Thyroid gland (tissue), 4 donors: Measurements from ENCODE around the gene CCDC187. TPM values are rescaled to one million over a fixed set of nuclear protein-coding genes. Genes with fewer than 3 reads are reported as not detected.

Experiments used
- DNase-seq, 2 donors: peaks; one replicate each; pipeline ENCODE4 v3.0.0-alpha.2; 2019
- H3K27ac ChIP-seq, 3 donors: fragments of 200-600 bp; sonication (generic); 1 replicate in 2 of 3; 2 replicates in 1 of 3; pipeline ENCODE4 v1.5.1; 2016 to 2019; ENCODE audit warnings: mild to moderate bottlenecking in 1 of 3, moderate library complexity in 1 of 3
- H3K27me3 ChIP-seq: fragments of 200-600 bp; sonication (generic); one replicate; pipeline ENCODE4 v1.5.1; 2019
- H3K36me3 ChIP-seq, 2 donors: fragments of 200-600 bp; sonication (generic); one replicate each; pipeline ENCODE4 v1.5.1; 2016 to 2019
- H3K4me1 ChIP-seq, 2 donors: fragments of 200-600 bp; sonication (generic); one replicate each; pipeline ENCODE4 v1.5.1; 2017 to 2019
- H3K4me3 ChIP-seq, 3 donors: fragments of 200-600 bp; sonication (generic); replicated peaks in 1 of 3; 1 replicate in 2 of 3; 2 replicates in 1 of 3; pipeline ENCODE4 v1.5.1; 2016; ENCODE audit warnings: mild to moderate bottlenecking in 1 of 3
- H3K9me3 ChIP-seq: fragments of 200-600 bp; sonication (generic); one replicate; pipeline ENCODE4 v1.5.1; 2017
- POLR2A ChIP-seq, 2 donors: fragments of 450-650 bp; IDR thresholded peaks; one replicate each; pipeline ENCODE4 v1.6.1; 2017; ENCODE audit warnings: antibody characterized with exemption in 2 of 2, mild to moderate bottlenecking in 2 of 2, moderate library complexity in 1 of 2
- WGBS, 2 donors: methylation state at CpG; one replicate each; pipeline ENCODE4 v1.1.5; 2017; 5-methylcytosine and 5-hydroxymethylcytosine counted together
- intact Hi-C: fragments of 100-400 bp; cut with DNase I; formaldehyde crosslinking; loops from one replicate; pipeline ENCODE4 v1.15.1; 2023
- total RNA-seq, 4 donors: library from RNA; depleted of rRNA; stranded (reverse); fragments of >200 nt; gene quantifications; one replicate each; pipeline ENCODE4 v1.2.3, GENCODE V29; 2016
- TF ChIP-seq, protein P1 (sequence below), 6 experiments: fragments of 200-600 bp in 3 of 6; fragments of 450-650 bp in 3 of 6; sonication (generic) in 3 of 6; IDR thresholded peaks; one replicate each; pipeline ENCODE4 v1.5.1; 2016 to 2019; ENCODE audit warnings: antibody characterized with exemption in 6 of 6, mild to moderate bottlenecking in 2 of 6, inconsistent platforms in 1 of 6, moderate library complexity in 1 of 6

CCDC187 gene
- total RNA-seq, 4 donors from 2014 or later: 5.2 to 9.1 (median 6.2) TPM

DNA sequence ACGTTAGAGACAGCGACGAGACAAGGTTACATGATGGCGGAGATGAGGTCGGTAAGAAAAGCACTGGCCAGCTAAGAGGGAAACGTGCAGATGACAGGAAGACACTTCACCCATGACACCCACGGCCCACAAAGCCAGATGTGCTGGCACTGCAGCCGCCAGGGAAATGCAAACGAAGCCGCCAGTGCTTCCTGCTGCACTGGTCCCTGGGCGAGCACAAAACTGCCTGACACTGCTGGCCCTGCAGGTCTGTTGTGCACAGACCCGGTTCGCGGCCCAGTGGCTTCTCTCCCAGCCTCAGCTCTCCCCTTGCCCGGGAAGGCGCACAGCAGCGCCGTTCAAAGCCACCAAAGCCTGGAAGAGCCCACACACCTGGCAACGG, 78.5 kb downstream of the CCDC187 start:
- Histone ChIP-seq H3K36me3 (peaks cover 0 to 7% of the 10 kb centered on the region in 2 donors), H3K27me3 (no peaks in the 10 kb centered on the region), H3K4me3 (no peak overlapping the region), H3K27ac (no peak overlapping the region), H3K4me1 (no peaks in the 10 kb centered on the region), H3K9me3 (no peaks in the 10 kb centered on the region)
- TF ChIP-seq, protein P1, sequence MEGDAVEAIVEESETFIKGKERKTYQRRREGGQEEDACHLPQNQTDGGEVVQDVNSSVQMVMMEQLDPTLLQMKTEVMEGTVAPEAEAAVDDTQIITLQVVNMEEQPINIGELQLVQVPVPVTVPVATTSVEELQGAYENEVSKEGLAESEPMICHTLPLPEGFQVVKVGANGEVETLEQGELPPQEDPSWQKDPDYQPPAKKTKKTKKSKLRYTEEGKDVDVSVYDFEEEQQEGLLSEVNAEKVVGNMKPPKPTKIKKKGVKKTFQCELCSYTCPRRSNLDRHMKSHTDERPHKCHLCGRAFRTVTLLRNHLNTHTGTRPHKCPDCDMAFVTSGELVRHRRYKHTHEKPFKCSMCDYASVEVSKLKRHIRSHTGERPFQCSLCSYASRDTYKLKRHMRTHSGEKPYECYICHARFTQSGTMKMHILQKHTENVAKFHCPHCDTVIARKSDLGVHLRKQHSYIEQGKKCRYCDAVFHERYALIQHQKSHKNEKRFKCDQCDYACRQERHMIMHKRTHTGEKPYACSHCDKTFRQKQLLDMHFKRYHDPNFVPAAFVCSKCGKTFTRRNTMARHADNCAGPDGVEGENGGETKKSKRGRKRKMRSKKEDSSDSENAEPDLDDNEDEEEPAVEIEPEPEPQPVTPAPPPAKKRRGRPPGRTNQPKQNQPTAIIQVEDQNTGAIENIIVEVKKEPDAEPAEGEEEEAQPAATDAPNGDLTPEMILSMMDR (IDR thresholded peaks at IDR 0.05): no peak
- no peak for TF ChIP-seq POLR2A (IDR thresholded peaks at IDR 0.05)
- no peak for DNase-seq
- intact Hi-C loops: no loop called here
- 83 to 86% methylated on average over 19 of the region's 19 CpGs for WGBS, 2 donors

DNA sequence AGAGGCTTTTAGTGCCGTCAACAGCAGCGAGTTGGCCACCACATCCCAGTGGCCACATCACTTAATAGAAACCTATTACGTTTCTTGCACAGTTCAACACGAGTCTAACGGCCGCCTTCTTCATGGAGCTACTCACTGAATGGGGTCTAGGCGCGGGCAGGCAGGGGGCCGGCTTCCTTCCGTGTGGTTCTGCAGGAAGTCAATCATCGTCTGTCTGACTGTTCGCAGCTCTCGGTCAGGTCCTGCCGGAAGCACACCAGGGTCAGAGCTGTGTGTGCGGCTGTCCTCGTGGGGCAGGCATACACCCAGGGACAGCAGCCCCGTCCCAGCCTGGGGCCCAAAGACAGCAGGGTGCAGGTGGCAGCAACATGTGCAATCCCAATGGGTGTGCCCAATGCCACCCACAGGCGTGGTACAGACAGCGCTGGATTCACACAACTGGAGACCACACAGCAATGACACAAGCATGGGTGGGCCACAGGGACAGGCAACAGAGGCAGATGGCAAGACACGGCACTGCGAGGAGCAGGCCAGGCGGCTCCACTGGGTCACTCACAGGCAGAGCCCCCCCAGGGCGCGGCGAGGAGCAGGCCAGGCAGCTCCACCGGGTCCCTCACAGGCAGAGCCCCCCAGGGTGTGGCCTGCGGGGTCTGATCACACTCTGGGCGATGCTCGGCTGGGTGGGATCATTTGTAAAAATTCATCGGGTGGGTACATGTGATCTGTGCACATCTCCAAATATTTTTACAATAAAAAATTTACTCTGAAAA, 79.8 kb downstream of the CCDC187 start:
- intact Hi-C loops: no loop called here
- TF ChIP-seq POLR2A (IDR thresholded peaks at IDR 0.05): no peak
- TF ChIP-seq, protein P1 (IDR thresholded peaks at IDR 0.05): no peak
- WGBS, 2 donors: 92 to 93% methylated on average over 25 to 27 of the region's 30 CpGs
- Histone ChIP-seq H3K27me3 (no peaks in the 10 kb centered on the region), H3K9me3 (no peaks in the 10 kb centered on the region), H3K4me3 (no peak overlapping the region), H3K27ac (no peak overlapping the region), H3K4me1 (no peaks in the 10 kb centered on the region), H3K36me3 (peaks cover 0 to 7% of the 10 kb centered on the region in 2 donors)
- DNase-seq: no peak

DNA sequence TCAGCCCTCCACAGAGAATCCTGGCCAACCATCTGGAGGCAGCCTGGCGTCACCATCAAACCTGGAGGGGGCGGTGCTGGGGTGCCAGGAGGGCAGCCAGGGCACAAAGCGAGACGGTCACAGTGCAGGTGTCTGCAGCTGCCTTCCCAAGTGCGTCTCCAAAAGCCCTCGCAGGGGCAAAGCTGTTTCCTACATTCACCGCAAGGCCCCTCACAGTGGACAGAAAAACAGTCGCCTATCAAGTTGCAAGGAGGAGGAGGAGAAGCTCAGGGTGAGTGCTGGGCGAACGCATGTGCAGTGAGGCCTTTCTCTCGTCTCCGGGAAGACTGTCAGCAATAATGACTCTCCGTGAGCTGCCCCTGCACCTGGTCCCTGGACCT, 81.0 kb downstream of the CCDC187 start:
- Histone ChIP-seq H3K4me1 (no peaks in the 10 kb centered on the region), H3K27me3 (no peaks in the 10 kb centered on the region), H3K4me3 (no peak overlapping the region), H3K27ac (no peak overlapping the region), H3K9me3 (no peaks in the 10 kb centered on the region), H3K36me3 (peaks cover 5 to 18% of the 10 kb centered on the region in 2 donors)
- TF ChIP-seq POLR2A (IDR thresholded peaks at IDR 0.05): no peak
- TF ChIP-seq, protein P1 (IDR thresholded peaks at IDR 0.05): no peak
- no peak for DNase-seq
- intact Hi-C loops: no loop called here
- WGBS, 2 donors: 94 to 98% methylated on average over 13 of the region's 13 CpGs

DNA sequence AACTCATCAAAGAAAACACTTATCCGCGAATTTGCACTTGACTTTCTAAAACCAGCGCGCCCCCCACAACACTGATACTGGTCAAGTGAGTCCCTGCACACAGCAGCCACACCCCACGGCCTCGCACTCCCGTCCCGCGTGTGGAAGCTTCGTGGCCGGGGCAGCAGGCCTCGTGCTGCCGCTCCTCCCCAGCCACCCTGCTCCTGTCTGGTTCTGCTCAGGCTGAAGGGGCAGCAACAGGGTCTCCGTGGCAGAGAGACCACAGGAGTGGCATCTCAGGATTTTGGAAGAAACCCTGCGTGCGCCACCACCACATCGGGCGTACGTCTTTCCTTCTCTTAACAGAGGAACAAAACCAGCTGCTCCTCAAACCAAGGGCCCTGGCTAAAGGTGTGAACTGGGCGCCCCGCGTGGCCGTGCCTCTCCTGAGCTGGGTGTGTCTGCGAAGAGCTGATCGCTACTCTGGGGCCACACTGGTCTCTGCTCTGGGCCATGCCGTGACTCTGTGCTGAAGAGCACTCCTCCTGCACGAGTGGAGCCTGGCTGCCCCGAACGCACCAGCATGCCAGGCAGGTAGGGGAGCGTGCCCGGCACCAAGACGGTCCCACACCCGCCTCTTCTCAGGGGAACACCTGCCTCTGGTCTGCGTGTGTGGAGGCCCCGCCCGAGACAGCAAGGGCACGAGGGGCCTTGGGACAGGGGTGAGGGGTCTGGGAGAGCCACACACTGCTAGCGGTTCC, 81.6 kb downstream of the CCDC187 start:
- TF ChIP-seq POLR2A (IDR thresholded peaks at IDR 0.05): no peak
- TF ChIP-seq, protein P1 (IDR thresholded peaks at IDR 0.05): no peak
- Histone ChIP-seq H3K9me3 (no peaks in the 10 kb centered on the region), H3K27ac (no peak overlapping the region), H3K27me3 (no peaks in the 10 kb centered on the region), H3K4me1 (no peaks in the 10 kb centered on the region), H3K4me3 (no peak overlapping the region), H3K36me3 (peaks cover 5 to 18% of the 10 kb centered on the region in 2 donors)
- DNase-seq: no peak
- intact Hi-C loops: no loop called here
- WGBS, 2 donors: 93 to 94% methylated on average over 25 to 28 of the region's 38 CpGs
